Neural progenitor cell (in vitro differentiated cells): ENCODE measurements around the gene STARD3NL. TPM values are rescaled to one million over a fixed set of nuclear protein-coding genes. Genes with fewer than 3 reads are reported as not detected.
A peak's percentile ranks its signal among the peaks of the same experiment; 100 is the strongest.
"Not testable (repeated sequence)": the region's sequence is repeated elsewhere in the genome, so short reads cannot be mapped to it uniquely, and the experiment has no call there.

Experiments used
- DNase-seq: peaks from one replicate; pipeline ENCODE4 v3.0.0-alpha.2; 2016; ENCODE audit warnings: low spot score
- H2AFZ ChIP-seq: fragments of 200-600 bp; sonication (generic); replicated peaks from 2 replicates; pipeline ENCODE4 v1.6.1; 2016; ENCODE audit warnings: antibody characterized with exemption
- H3F3A ChIP-seq: fragments of 200-600 bp; sonication (generic); 2 replicates; pipeline ENCODE4 v1.6.1; 2016; ENCODE audit warnings: antibody characterized with exemption, low read depth
- H3K27ac ChIP-seq: fragments of 200-600 bp; sonication (generic); 2 replicates; pipeline ENCODE4 v1.5.1; 2016; ENCODE audit warnings: mild to moderate bottlenecking
- H3K27me3 ChIP-seq: fragments of 200-600 bp; sonication (generic); 2 replicates; pipeline ENCODE4 v1.6.1; 2016; ENCODE audit warnings: mild to moderate bottlenecking, moderate library complexity
- H3K36me3 ChIP-seq: fragments of 200-600 bp; sonication (generic); 2 replicates; pipeline ENCODE4 v1.5.1; 2016
- H3K4me1 ChIP-seq: fragments of 200-600 bp; sonication (generic); 2 replicates; pipeline ENCODE4 v1.6.1; 2016; ENCODE audit warnings: mixed run types
- H3K4me2 ChIP-seq: fragments of 200-600 bp; sonication (generic); 2 replicates; pipeline ENCODE4 v1.6.1; 2016
- H3K4me3 ChIP-seq: fragments of 200-600 bp; sonication (generic); 2 replicates; pipeline ENCODE4 v1.5.1; 2016
- H3K79me2 ChIP-seq: fragments of 200-600 bp; sonication (generic); 2 replicates; pipeline ENCODE4 v1.6.1; 2016; ENCODE audit warnings: low read depth
- H3K9ac ChIP-seq: fragments of 200-600 bp; sonication (generic); 2 replicates; pipeline ENCODE4 v1.6.1; 2016
- H3K9me3 ChIP-seq: fragments of 200-600 bp; sonication (generic); 2 replicates; pipeline ENCODE4 v1.5.1; 2016; ENCODE audit warnings: low read depth
- H4K20me1 ChIP-seq: fragments of 200-600 bp; sonication (generic); 2 replicates; pipeline ENCODE4 v1.6.1; 2016; ENCODE audit warnings: low read depth
- H3K27ac Mint-ChIP-seq: 3 replicates; pipeline ENCODE4 v1.8.0; 2021; ENCODE audit warnings: mixed read lengths
- H3K27me3 Mint-ChIP-seq: 2 replicates; pipeline ENCODE4 v1.8.0; 2022; ENCODE audit warnings: low read depth, mild to moderate bottlenecking, inconsistent platforms, moderate library complexity, mixed read lengths; ENCODE audit not compliant: insufficient read depth
- H3K36me3 Mint-ChIP-seq: 3 replicates; pipeline ENCODE4 v1.8.0; 2021; ENCODE audit warnings: mixed read lengths
- H3K4me1 Mint-ChIP-seq: 3 replicates; pipeline ENCODE4 v1.8.0; 2021; ENCODE audit warnings: mixed read lengths
- H3K4me3 Mint-ChIP-seq: 3 replicates; pipeline ENCODE4 v1.8.0; 2021; ENCODE audit warnings: mild to moderate bottlenecking, moderate library complexity, mixed read lengths
- H3K9me3 Mint-ChIP-seq: 3 replicates; pipeline ENCODE4 v1.8.0; 2020; ENCODE audit warnings: mixed read lengths
- EZH2 ChIP-seq: fragments of 200-600 bp; sonication (generic); IDR thresholded peaks from 2 replicates; pipeline ENCODE4 v1.6.1; 2017; ENCODE audit warnings: antibody characterized with exemption, mild to moderate bottlenecking, moderate library complexity
- EZH2phosphoT487 ChIP-seq: fragments of 200-600 bp; sonication (generic); IDR thresholded peaks from 2 replicates; pipeline ENCODE4 v1.6.1; 2017; ENCODE audit warnings: antibody characterized with exemption
- total RNA-seq: library from RNA; depleted of rRNA; stranded (reverse); fragments of >200 nt; gene quantifications from 2 replicates; pipeline ENCODE4 v1.2.3, GENCODE V29; 2015; ENCODE audit warnings: low replicate concordance
- TF ChIP-seq, protein P1 (sequence below): fragments of 200-600 bp; sonication (generic); IDR thresholded peaks from 2 replicates; pipeline ENCODE4 v1.5.1; 2017; ENCODE audit warnings: antibody characterized with exemption, mild to moderate bottlenecking

Gene STARD3NL
- total RNA-seq, 1 donor from 2014 or later, result 121 TPM

DNA sequence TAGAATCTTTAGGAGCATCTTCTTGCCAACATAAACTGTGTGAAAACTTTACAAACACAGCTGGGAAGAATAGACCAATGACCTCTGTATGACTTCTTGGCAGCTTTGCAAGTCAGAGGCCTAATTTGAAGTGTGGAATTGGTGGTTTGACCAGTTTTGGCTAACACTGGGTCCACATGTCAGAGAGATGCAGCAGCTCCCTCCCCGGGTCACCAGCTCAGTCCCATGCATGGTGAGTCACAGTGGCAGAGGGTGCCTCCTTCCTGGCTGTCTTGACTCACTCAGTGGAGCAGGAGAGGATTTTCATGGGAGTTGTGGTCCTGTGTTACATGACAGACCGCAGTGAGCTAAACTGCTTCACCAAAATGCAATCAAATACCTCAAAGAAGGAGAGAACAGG, 8.2 kb upstream of the STARD3NL start:
- H3K27ac Mint-ChIP-seq, result no peak overlapping the region
- no peak overlapping the region for H3K9ac ChIP-seq
- no peaks in the 10 kb centered on the region for H3K27me3 Mint-ChIP-seq
- no peaks in the 10 kb centered on the region for H3F3A ChIP-seq
- H3K79me2 ChIP-seq, result no peaks in the 10 kb centered on the region
- H3K4me1 ChIP-seq, result no peaks in the 10 kb centered on the region
- no peak overlapping the region for H2AFZ ChIP-seq
- no peak overlapping the region for H3K4me3 ChIP-seq
- no peaks in the 10 kb centered on the region for H3K36me3 ChIP-seq
- H3K27ac ChIP-seq, result no peak overlapping the region
- DNase-seq, result no peak
- no peaks in the 10 kb centered on the region for H4K20me1 ChIP-seq
- no peak overlapping the region for H3K4me3 Mint-ChIP-seq
- TF ChIP-seq EZH2 (no peak), EZH2phosphoT487 (no peak)
- TF ChIP-seq, protein P1, sequence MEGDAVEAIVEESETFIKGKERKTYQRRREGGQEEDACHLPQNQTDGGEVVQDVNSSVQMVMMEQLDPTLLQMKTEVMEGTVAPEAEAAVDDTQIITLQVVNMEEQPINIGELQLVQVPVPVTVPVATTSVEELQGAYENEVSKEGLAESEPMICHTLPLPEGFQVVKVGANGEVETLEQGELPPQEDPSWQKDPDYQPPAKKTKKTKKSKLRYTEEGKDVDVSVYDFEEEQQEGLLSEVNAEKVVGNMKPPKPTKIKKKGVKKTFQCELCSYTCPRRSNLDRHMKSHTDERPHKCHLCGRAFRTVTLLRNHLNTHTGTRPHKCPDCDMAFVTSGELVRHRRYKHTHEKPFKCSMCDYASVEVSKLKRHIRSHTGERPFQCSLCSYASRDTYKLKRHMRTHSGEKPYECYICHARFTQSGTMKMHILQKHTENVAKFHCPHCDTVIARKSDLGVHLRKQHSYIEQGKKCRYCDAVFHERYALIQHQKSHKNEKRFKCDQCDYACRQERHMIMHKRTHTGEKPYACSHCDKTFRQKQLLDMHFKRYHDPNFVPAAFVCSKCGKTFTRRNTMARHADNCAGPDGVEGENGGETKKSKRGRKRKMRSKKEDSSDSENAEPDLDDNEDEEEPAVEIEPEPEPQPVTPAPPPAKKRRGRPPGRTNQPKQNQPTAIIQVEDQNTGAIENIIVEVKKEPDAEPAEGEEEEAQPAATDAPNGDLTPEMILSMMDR, result no peak
- H3K36me3 Mint-ChIP-seq, result no peaks in the 10 kb centered on the region
- H3K9me3 ChIP-seq, result no peaks in the 10 kb centered on the region
- no peaks in the 10 kb centered on the region for H3K9me3 Mint-ChIP-seq
- no peaks in the 10 kb centered on the region for H3K4me1 Mint-ChIP-seq
- no peaks in the 10 kb centered on the region for H3K27me3 ChIP-seq
- no peak overlapping the region for H3K4me2 ChIP-seq

DNA sequence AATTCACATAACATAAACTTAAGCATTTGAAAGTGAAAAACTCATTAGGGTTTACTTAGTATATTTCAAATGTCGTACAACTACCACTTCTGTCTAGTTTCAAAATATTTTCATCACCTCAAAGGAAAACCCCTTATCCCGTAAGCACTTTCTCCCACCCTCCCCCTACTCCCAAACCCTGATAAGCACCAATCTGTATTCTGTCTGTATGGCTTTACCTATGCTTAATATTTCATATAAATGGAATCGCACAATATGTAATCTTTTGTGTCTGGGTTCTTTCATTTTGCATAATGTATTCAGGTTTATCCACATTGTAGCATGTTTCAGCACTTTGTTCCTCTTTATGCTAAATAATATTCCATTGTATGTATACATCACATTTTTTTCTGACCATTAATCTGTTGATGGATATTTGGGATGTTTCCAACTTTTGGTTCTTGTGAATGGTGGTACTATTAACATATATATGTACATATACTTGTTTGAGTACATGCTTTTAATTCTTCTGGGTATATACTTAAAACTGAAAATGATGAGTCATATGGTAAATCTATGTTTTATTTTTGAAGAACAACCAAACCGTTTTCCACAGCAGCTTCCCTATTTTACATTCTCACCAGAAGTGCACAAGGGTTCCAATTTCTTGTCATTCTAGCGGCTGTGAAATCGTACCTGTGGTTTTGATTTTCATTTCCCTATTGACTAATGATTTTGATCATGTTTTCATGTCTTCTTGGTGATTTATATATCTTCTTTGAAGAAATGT, 6.2 kb upstream of the STARD3NL start:
- no peak overlapping the region for H3K4me3 ChIP-seq
- H3F3A ChIP-seq, result no peaks in the 10 kb centered on the region
- no peaks in the 10 kb centered on the region for H3K36me3 ChIP-seq
- no peak overlapping the region for H2AFZ ChIP-seq
- no peak overlapping the region for H3K4me2 ChIP-seq
- DNase-seq, result no peak
- no peaks in the 10 kb centered on the region for H3K79me2 ChIP-seq
- no peak overlapping the region for H3K4me3 Mint-ChIP-seq
- no peaks in the 10 kb centered on the region for H3K4me1 ChIP-seq
- H3K27me3 Mint-ChIP-seq, result no peaks in the 10 kb centered on the region
- H3K27ac ChIP-seq, result no peak overlapping the region
- TF ChIP-seq EZH2, result no peak
- no peak for TF ChIP-seq EZH2phosphoT487
- TF ChIP-seq, protein P1, result no peak
- H3K9ac ChIP-seq, result no peak overlapping the region
- H4K20me1 ChIP-seq, result no peaks in the 10 kb centered on the region
- H3K9me3 ChIP-seq, result no peaks in the 10 kb centered on the region
- H3K27me3 ChIP-seq, result no peaks in the 10 kb centered on the region
- no peaks in the 10 kb centered on the region for H3K4me1 Mint-ChIP-seq
- no peaks in the 10 kb centered on the region for H3K9me3 Mint-ChIP-seq
- no peak overlapping the region for H3K27ac Mint-ChIP-seq
- no peaks in the 10 kb centered on the region for H3K36me3 Mint-ChIP-seq

DNA sequence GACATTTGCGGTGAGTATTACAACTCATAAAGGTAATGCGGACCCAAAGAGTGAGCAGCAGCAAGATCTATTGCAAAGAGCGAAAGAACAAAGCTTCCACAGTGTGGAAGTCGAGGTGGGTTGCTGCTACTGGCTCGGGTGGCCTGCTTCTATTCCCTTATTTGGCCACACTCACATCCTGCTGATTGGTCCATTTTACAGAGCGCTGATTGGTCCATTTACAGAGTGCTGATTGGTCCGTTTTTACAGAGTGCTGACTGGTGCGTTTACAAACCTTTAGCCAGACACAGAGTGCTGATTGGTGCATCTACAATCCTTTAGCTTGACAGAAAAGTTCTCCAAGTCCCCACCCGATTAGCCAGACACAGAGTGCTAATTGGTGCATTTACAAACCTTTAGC, 2.5 kb upstream of the STARD3NL start:
- not testable (repeated sequence) for H3F3A ChIP-seq, H3K4me2 ChIP-seq, H3K27ac Mint-ChIP-seq, H3K27me3 Mint-ChIP-seq, H3K36me3 Mint-ChIP-seq, H3K9ac ChIP-seq, H2AFZ ChIP-seq, DNase-seq, H3K4me1 ChIP-seq, H4K20me1 ChIP-seq, H3K27me3 ChIP-seq, H3K9me3 ChIP-seq, H3K4me3 Mint-ChIP-seq, H3K4me3 ChIP-seq, H3K27ac ChIP-seq, H3K9me3 Mint-ChIP-seq, H3K36me3 ChIP-seq
- H3K79me2 ChIP-seq, result peaks cover 22% of the 10 kb centered on the region
- peaks cover 22% of the 10 kb centered on the region for H3K4me1 Mint-ChIP-seq

DNA sequence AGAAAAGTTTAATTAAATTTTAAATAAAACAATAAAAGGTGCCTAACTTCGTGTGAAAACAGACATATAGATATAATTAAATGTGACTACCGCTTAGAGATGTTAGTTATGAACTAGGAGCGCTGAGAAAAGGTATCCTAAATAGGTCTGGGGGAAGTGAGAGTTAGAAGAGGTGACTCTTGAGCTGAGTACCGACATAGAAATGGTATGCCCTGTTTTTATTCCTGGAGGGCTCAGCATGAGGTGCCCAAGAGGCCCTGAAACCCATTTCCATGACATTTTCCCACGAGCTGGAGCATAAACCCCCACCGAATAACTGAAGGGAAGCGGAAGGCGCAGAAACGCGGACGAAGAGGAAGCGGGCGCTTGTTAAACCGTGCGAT, 433 bp upstream of the STARD3NL start:
- H4K20me1 ChIP-seq, result peaks cover 4% of the 10 kb centered on the region
- peaks cover 43% of the 10 kb centered on the region for H3K79me2 ChIP-seq
- Mint-ChIP-seq H3K4me3 (peak overlapping the region; percentile 98), H3K27ac (peak overlapping the region; percentile 99), H3K9me3 (no peaks in the 10 kb centered on the region), H3K27me3 (peaks cover 3% of the 10 kb centered on the region), H3K36me3 (peaks cover 3% of the 10 kb centered on the region), H3K4me1 (peaks cover 28% of the 10 kb centered on the region)
- H3K9ac ChIP-seq, result no peak overlapping the region
- H3K27ac ChIP-seq, result peak overlapping the region; percentile 73
- no peak for TF ChIP-seq EZH2
- TF ChIP-seq, protein P1, result no peak
- no peak for TF ChIP-seq EZH2phosphoT487
- H3K9me3 ChIP-seq, result no peaks in the 10 kb centered on the region
- peak overlapping the region; percentile 18 for H2AFZ ChIP-seq
- peak overlapping the region; percentile 41 for H3K4me3 ChIP-seq
- DNase-seq, result no peak
- peaks cover 8% of the 10 kb centered on the region for H3F3A ChIP-seq
- H3K4me1 ChIP-seq, result peaks cover 7% of the 10 kb centered on the region
- H3K4me2 ChIP-seq, result peak overlapping the region; percentile 68
- H3K36me3 ChIP-seq, result no peaks in the 10 kb centered on the region
- H3K27me3 ChIP-seq, result no peaks in the 10 kb centered on the region
